ENCODE results near the gene C17orf100. TPM values are rescaled to one million over a fixed set of nuclear protein-coding genes. Genes with fewer than 3 reads are reported as not detected.
"Not testable (repeated sequence)": the region's sequence is repeated elsewhere in the genome, so short reads cannot be mapped to it uniquely, and the experiment has no call there.

Gene C17orf100
- total RNA-seq, 4 donors from 2014 or later: 0.56 to 0.79 (median 0.63) TPM

GRCh38 chr17:6641247-6641863 lies 10.2 kb upstream of the C17orf100 start:
- ATAC-seq (ENCODE audit: low FRiP score) (peak; percentile 22), DNase-seq (ENCODE audit: low spot score) (no peak)
- no peak for TF ChIP-seq CTCF (IDR thresholded peaks at IDR 0.05)

DNA sequence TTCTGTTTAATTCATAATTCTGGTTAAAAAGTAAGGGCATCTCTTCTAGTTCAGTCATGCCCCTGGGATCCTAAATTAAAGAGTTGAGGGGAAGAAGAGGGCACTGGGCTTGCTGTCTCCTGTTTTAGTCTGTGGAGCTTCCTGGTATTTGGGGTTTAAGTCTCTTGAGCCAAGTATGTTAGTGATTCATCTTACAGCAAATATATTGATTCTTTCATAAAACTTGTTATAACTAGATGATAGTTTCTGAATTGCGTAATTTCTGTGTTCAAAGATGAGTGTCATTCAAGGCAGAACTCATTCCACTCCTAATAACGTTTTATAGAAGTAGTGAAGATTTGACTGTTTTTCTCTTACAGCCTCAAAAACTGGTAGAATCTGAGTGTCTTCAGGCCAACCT lies 9.0 kb upstream of the C17orf100 start:
- ATAC-seq (ENCODE audit: low FRiP score): no peak
- no peak for DNase-seq (ENCODE audit: low spot score)
- TF ChIP-seq CTCF (IDR thresholded peaks at IDR 0.05): no peak

GRCh38 chr17:6643451-6644125 lies 8.0 kb upstream of the C17orf100 start:
- DNase-seq (ENCODE audit: low spot score) (no peak), ATAC-seq (ENCODE audit: low FRiP score) (no peak)
- no peak for TF ChIP-seq CTCF (IDR thresholded peaks at IDR 0.05)

- TF ChIP-seq CTCF (IDR thresholded peaks at IDR 0.05): no peak
- DNase-seq (ENCODE audit: low spot score): no peak
- ATAC-seq (ENCODE audit: low FRiP score): no peak
Measured at GRCh38 chr17:6648181-6648580, 3.4 kb upstream of the C17orf100 start.

- no peak for TF ChIP-seq CTCF (IDR thresholded peaks at IDR 0.05)
- ATAC-seq (ENCODE audit: low FRiP score) (peak; percentile 23), DNase-seq (ENCODE audit: low spot score) (no peak)
Measured at GRCh38 chr17:6651919-6652452, 424 bp downstream of the C17orf100 start.

- ATAC-seq (ENCODE audit: low FRiP score) (no peak), DNase-seq (ENCODE audit: low spot score) (no peak)
- TF ChIP-seq CTCF (IDR thresholded peaks at IDR 0.05): no peak
Measured at GRCh38 chr17:6654841-6655731, 3.5 kb downstream of the C17orf100 start.

DNA sequence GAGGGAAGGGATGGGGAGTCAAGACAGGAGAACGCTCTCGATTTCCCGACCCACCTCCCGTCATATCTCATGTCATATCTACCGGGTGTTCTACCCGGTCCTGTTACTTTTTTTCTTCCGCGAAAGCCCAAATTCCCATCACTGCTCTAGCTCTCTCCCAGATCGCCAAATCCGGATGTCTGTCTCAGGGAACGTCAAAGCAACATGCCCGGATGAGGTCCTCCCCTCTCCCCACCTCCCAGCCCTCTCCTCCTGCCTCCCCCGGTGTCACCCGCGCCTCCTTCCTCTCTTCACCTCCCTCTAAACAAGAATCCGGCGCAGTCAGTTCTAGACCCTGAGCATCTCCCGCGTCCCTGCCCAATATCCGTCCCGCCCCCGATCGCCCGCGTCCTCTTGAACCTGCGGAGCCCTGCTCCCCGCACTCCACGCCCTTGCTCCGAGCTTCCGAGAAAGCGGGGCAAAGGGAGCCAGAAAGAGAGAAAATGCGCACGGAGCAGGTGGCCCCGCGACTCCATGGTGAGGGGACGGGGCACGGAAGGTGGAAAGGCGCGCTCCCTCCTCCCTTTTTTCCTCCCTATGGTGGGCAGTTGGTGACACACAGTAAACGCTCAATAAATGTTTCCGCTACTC lies 4.3 kb downstream of the C17orf100 start:
- DNase-seq (ENCODE audit: low spot score); ATAC-seq (ENCODE audit: low FRiP score): not testable (repeated sequence)

GRCh38 chr17:6656797-6657632 lies 5.5 kb downstream of the C17orf100 start:
- ATAC-seq (ENCODE audit: low FRiP score): peak; percentile 19
- DNase-seq (ENCODE audit: low spot score): not testable (repeated sequence)

Data from omental fat pad (tissue), 4 donors.